ENCODE data around the gene ADORA3. TPM values are rescaled to one million over a fixed set of nuclear protein-coding genes. Genes with fewer than 3 reads are reported as not detected.

ADORA3 gene
- total RNA-seq, 1 donor, result not detected

DNA sequence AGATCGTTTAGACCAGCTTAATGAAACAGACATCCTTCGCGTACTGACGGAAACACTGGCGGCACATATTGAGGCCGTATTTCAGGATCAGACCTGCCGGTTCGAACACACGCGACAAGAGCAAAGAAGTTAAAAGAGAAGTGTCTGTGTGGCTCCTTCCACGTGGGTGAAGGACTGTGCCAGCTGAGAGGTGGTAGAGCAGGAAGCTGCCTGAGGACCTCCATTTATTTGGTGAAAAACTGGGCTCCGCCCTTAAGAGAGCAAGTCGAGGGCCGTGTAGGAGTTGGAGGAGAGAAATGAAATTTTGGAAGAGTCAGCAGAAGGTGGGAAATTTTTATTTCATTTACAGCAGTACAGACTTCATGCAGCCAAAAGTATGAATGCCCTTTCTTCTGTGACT lies 38.8 kb upstream of the ADORA3 start:
- Histone ChIP-seq H3K27ac (ENCODE audit: low read depth, low read length) (no peak overlapping the region), H3K27me3 (ENCODE audit: insufficient read depth, low read length) (no peaks in the 10 kb centered on the region), H3K4me1 (ENCODE audit: insufficient read depth, low read length) (peaks cover 13% of the 10 kb centered on the region), H4K20me1 (ENCODE audit: insufficient read depth, low read length) (no peaks in the 10 kb centered on the region), H2AFZ (ENCODE audit: low read length) (peak overlapping the region; percentile 3), H3K4me2 (ENCODE audit: insufficient read depth, low read length) (no peak overlapping the region), H3K9me3 (ENCODE audit: low read depth, low read length) (no peaks in the 10 kb centered on the region), H3K4me3 (ENCODE audit: insufficient read depth, low read length) (no peak overlapping the region), H3K36me3 (ENCODE audit: insufficient read depth, low read length) (no peaks in the 10 kb centered on the region), H3K79me2 (ENCODE audit: insufficient read depth, low read length) (no peaks in the 10 kb centered on the region)
- DNase-seq (ENCODE audit: insufficient read length, low spot score, missing footprints), result no peak
- TF ChIP-seq, protein P1, sequence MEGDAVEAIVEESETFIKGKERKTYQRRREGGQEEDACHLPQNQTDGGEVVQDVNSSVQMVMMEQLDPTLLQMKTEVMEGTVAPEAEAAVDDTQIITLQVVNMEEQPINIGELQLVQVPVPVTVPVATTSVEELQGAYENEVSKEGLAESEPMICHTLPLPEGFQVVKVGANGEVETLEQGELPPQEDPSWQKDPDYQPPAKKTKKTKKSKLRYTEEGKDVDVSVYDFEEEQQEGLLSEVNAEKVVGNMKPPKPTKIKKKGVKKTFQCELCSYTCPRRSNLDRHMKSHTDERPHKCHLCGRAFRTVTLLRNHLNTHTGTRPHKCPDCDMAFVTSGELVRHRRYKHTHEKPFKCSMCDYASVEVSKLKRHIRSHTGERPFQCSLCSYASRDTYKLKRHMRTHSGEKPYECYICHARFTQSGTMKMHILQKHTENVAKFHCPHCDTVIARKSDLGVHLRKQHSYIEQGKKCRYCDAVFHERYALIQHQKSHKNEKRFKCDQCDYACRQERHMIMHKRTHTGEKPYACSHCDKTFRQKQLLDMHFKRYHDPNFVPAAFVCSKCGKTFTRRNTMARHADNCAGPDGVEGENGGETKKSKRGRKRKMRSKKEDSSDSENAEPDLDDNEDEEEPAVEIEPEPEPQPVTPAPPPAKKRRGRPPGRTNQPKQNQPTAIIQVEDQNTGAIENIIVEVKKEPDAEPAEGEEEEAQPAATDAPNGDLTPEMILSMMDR (IDR thresholded peaks at IDR 0.05; ENCODE audit: extremely low read depth, low read depth, low read length), result no peak

DNA sequence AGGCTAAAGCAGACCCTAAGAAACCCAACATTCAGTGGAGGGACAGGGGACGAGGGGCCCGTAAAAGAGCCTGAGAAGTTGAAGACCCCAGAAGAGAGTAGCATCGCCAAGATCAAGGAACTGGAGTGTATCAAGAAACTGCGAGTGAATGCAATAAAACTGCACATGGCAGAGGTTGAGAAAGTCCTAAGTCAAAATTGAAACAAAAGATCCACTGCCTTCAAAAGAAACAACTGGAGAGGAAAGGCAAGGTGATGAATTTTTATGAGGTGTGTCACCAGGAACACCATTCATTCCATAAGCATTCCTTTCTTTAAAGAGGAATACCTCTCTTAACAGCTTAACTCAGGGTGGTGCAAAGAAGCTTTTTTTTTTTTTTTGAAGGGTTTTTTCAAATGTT lies 38.3 kb upstream of the ADORA3 start:
- Histone ChIP-seq H2AFZ (ENCODE audit: low read length) (no peak overlapping the region), H4K20me1 (ENCODE audit: insufficient read depth, low read length) (no peaks in the 10 kb centered on the region), H3K79me2 (ENCODE audit: insufficient read depth, low read length) (no peaks in the 10 kb centered on the region), H3K9me3 (ENCODE audit: low read depth, low read length) (no peaks in the 10 kb centered on the region), H3K36me3 (ENCODE audit: insufficient read depth, low read length) (no peaks in the 10 kb centered on the region), H3K4me3 (ENCODE audit: insufficient read depth, low read length) (no peak overlapping the region), H3K4me2 (ENCODE audit: insufficient read depth, low read length) (no peak overlapping the region), H3K4me1 (ENCODE audit: insufficient read depth, low read length) (peaks cover 13% of the 10 kb centered on the region), H3K27me3 (ENCODE audit: insufficient read depth, low read length) (no peaks in the 10 kb centered on the region), H3K27ac (ENCODE audit: low read depth, low read length) (no peak overlapping the region)
- no peak for DNase-seq (ENCODE audit: insufficient read length, low spot score, missing footprints)
- TF ChIP-seq, protein P1 (IDR thresholded peaks at IDR 0.05; ENCODE audit: extremely low read depth, low read depth, low read length), result no peak

DNA sequence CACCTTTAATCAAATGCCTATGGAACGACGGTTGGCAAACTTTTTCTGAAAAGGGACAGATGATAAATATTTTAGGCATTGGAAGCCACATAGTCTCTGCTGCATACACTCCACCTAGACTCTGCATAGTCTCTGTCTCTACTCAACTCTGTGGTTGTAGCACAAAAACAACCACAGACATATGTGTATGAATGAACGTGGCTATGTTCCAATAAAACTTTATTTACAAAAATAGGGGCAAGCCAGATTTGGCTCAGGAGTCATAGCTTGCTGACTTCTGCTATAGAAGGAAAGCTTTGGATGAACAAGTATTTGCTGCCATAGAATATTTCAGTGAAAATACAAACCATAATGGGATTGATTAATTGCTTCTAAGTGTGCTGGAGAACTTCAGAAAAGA lies 37.5 kb upstream of the ADORA3 start:
- H3K27ac ChIP-seq (ENCODE audit: low read depth, low read length), result no peak overlapping the region
- H3K4me2 ChIP-seq (ENCODE audit: insufficient read depth, low read length), result no peak overlapping the region
- H4K20me1 ChIP-seq (ENCODE audit: insufficient read depth, low read length), result no peaks in the 10 kb centered on the region
- no peaks in the 10 kb centered on the region for H3K9me3 ChIP-seq (ENCODE audit: low read depth, low read length)
- no peak overlapping the region for H2AFZ ChIP-seq (ENCODE audit: low read length)
- H3K4me3 ChIP-seq (ENCODE audit: insufficient read depth, low read length), result no peak overlapping the region
- H3K36me3 ChIP-seq (ENCODE audit: insufficient read depth, low read length), result no peaks in the 10 kb centered on the region
- TF ChIP-seq, protein P1 (IDR thresholded peaks at IDR 0.05; ENCODE audit: extremely low read depth, low read depth, low read length), result no peak
- H3K79me2 ChIP-seq (ENCODE audit: insufficient read depth, low read length), result no peaks in the 10 kb centered on the region
- peaks cover 14% of the 10 kb centered on the region for H3K4me1 ChIP-seq (ENCODE audit: insufficient read depth, low read length)
- DNase-seq (ENCODE audit: insufficient read length, low spot score, missing footprints), result no peak
- H3K27me3 ChIP-seq (ENCODE audit: insufficient read depth, low read length), result no peaks in the 10 kb centered on the region

GRCh38 chr1:111538343-111539025 lies 35.1 kb upstream of the ADORA3 start:
- DNase-seq (ENCODE audit: insufficient read length, low spot score, missing footprints), result peak; percentile 74
- H3K4me3 ChIP-seq (ENCODE audit: insufficient read depth, low read length), result no peak overlapping the region
- no peaks in the 10 kb centered on the region for H3K79me2 ChIP-seq (ENCODE audit: insufficient read depth, low read length)
- no peaks in the 10 kb centered on the region for H3K27me3 ChIP-seq (ENCODE audit: insufficient read depth, low read length)
- TF ChIP-seq, protein P1 (IDR thresholded peaks at IDR 0.05; ENCODE audit: extremely low read depth, low read depth, low read length), result no peak
- peaks cover 27% of the 10 kb centered on the region for H3K4me1 ChIP-seq (ENCODE audit: insufficient read depth, low read length)
- no peaks in the 10 kb centered on the region for H3K9me3 ChIP-seq (ENCODE audit: low read depth, low read length)
- no peak overlapping the region for H2AFZ ChIP-seq (ENCODE audit: low read length)
- no peak overlapping the region for H3K27ac ChIP-seq (ENCODE audit: low read depth, low read length)
- H4K20me1 ChIP-seq (ENCODE audit: insufficient read depth, low read length), result no peaks in the 10 kb centered on the region
- H3K4me2 ChIP-seq (ENCODE audit: insufficient read depth, low read length), result peak overlapping the region; percentile 35
- H3K36me3 ChIP-seq (ENCODE audit: insufficient read depth, low read length), result no peaks in the 10 kb centered on the region
